ENCODE data around the gene NCF2.

NCF2 gene

GRCh38 chr1:183584147-183584546 lies 6.1 kb downstream of the NCF2 start:
- DNase-seq (ENCODE audit: low read depth) = no peak

- DNase-seq (ENCODE audit: low read depth) = no peak
These were observed 6.8 kb downstream of the NCF2 start for GRCh38 chr1:183583466-183583865.

DNA sequence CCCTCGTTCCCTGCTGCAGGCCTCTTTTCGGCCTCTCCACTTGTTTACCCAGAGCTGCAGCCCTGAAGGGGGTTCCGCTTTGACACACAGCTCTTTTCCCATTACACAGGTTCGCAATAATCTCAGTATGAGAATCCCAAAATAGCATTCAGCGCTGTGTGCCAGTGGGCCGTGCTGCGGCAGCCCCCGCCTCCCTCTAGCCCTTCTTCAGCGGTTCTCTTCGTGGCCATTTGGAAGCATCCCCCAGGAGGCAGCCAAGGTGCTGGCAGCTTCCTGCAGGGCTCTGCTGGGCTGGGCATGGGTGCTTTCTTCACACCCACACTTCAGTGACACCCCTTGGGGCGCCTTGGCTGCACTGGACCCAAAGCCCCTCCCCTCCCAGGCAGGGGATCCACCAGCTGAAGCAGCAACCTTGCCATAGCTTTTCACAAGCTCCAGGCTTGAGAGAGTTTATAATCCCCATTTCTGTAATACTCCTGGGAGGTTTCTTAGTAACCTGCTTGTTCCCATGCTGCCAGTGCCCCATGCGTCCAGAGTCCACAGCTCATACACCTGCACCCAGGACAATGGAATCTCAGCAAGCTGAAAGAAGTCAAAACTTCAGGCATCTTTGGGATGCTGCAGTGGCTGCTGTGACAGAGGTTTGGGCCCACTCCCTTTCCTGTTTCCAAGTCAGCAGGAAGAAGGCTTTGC lies 8.1 kb downstream of the NCF2 start:
- no peak for DNase-seq (ENCODE audit: low read depth)

DNA sequence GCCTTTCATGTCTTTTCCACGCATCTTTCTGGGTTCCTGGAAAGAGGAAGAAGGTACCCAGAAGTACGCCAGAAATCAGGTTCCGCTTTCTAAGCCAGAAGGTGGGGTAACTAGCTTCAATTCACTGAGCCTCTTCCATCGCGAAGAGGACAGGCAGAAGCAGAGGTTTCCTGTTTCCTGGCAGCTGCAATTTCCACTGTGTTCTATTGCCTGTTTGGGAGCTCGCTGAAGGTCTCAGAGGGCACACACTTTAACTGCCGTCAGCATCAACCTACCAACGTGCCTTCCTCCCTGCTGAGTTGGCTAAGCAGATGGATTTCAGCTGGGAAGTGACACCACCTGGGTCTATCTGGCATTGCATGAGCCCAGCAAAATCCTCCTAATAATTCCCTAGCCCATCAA lies 10.0 kb downstream of the NCF2 start:
- DNase-seq (ENCODE audit: low read depth) = no peak

GRCh38 chr1:183578856-183579255 lies 11.4 kb downstream of the NCF2 start:
- no peak for DNase-seq (ENCODE audit: low read depth)

- no peak for DNase-seq (ENCODE audit: low read depth)
These were observed 12.3 kb downstream of the NCF2 start for GRCh38 chr1:183577897-183578465.

DNA sequence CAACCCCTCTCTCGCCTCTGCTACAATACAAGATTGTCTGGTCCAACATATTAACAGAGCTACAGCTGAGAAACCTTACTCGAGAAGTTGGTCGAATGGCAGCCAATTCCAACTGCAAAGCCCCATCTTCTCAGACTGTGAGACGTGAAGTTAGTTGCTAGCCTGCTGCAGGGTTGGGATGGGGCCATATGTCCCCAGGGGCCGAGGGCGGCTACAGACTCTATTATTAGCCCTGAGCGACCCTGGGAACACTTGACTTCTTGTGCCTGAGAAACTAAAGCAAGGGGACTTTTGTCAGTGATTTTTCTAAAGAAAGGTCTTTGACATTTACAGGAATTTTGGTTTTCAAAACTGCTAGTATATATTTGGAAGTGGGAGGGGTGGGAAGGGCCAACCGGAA lies 13.7 kb downstream of the NCF2 start:
- DNase-seq (ENCODE audit: low read depth) = no peak

GRCh38 chr1:183575606-183576005 lies 14.7 kb downstream of the NCF2 start:
- DNase-seq (ENCODE audit: low read depth) = no peak

- no peak for DNase-seq (ENCODE audit: low read depth)
These were observed 17.5 kb downstream of the NCF2 start for GRCh38 chr1:183572721-183573120.

DNA sequence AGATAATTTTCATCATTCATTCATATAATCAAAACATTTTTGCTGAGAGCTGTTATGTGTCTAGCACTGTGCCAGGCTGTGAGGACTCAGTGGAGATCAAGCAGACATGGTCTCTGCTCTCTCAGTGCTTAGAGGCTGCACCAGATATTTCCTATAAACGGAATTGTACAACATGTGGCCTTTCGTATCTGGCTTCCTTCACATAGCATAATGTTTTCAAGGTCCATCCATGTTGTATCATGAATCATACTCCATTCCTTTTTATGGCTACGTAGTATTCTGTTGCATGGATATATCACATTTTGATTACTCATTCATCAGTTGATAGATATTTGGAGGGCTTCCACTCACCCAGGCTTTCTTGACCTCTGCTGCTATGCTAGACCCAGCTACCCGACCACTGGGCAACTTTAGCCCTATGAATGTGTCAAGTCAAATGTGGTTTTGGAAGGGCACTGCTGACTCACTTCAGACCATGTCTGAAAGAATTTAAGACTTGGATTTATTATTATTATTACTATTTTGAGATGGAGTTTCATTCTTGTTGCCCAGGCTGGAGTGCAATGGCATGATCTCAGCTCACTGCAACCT lies 18.5 kb downstream of the NCF2 start:
- DNase-seq (ENCODE audit: low read depth) = no peak

GRCh38 chr1:183570451-183570850 lies 19.8 kb downstream of the NCF2 start:
- DNase-seq (ENCODE audit: low read depth) = no peak

- no peak for DNase-seq (ENCODE audit: low read depth)
These were observed 20.5 kb downstream of the NCF2 start for GRCh38 chr1:183569801-183570200.

DNA sequence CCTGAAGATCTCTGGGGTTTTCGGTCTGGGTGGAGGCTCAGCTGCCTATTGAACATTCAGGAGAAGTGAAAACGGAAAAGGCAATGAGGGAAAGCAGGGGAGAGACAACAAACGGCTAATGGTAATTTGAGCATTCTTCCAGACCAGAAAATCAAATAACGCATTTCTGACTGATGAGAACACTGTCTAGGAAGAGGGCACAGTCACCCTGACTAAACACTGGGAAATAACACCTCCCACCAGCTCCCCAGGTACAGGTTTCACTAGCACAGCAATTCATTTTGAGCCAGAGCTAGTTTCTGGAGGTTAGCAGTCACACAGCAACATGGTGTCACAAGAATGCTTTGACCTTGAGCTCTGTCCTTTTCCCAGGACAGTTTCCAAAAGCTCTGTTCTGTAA lies 21.1 kb downstream of the NCF2 start:
- DNase-seq (ENCODE audit: low read depth) = no peak

GRCh38 chr1:183568176-183569021 lies 21.9 kb downstream of the NCF2 start:
- DNase-seq (ENCODE audit: low read depth) = no peak

DNA sequence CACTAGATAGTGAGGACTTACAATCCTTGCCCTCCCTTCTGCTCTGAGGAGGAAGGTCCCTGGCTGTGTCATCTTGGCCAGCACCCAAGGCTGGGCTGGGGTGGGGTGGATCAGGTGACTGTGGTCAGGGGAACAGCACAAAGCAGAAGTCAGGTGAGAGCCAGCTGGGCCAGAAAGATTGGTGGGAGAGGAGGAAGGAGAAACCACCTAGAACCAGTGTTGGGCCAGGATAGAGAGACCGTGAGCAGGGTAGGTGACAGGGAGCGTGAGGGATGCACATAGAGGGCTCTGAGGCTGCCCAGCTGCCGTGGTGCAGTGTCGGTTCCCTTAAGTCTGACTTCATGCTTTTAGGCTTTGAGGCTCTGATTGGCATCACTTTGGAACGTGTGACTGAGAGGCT lies 22.7 kb downstream of the NCF2 start:
- DNase-seq (ENCODE audit: low read depth) = no peak

DNA sequence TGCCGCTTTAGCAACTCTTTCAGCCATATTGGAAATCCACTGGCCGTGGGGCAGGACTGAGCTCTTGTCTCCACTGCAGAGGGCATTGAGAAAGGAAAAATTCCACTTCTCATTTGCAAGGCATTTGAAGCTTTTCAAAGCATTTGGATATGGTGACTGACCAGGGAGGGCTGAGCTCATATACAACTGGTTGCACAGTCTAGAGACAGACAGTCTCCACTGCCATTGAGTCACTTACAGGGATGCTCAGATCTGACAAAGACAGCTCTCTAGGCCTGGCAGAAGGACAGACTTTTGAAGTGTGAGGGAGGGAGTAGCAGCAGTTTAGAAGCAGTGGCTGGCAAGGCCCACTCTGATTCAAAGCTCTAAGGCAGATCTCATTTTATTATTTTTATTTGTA lies 24.2 kb downstream of the NCF2 start:
- DNase-seq (ENCODE audit: low read depth) = no peak

DNA sequence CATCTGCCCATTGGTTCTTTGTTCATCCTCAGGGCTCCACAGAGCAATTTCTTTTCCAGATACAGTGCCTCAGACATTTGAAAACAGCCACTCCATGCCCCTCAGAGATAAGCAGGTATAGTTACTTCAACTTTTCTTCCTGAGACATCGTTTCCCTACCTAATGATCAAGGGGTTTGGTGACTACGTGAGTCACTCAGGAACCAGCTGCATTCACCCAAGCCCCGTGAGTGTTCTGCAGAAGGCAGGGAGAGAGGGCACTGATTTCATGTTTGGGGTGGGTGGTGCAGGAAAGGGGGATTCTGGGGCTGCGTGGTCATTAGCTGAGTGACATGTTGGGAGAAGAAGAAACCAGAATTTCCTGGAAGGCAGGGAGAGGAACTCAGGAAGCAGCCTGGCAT lies 25.0 kb downstream of the NCF2 start:
- DNase-seq (ENCODE audit: low read depth) = no peak

- DNase-seq (ENCODE audit: low read depth) = no peak
These were observed 27.6 kb downstream of the NCF2 start for GRCh38 chr1:183562701-183563100.

- no peak for DNase-seq (ENCODE audit: low read depth)
These were observed 31.2 kb downstream of the NCF2 start for GRCh38 chr1:183559061-183559460.

GRCh38 chr1:183554577-183554976 lies 35.7 kb downstream of the NCF2 start:
- DNase-seq (ENCODE audit: low read depth) = no peak

GRCh38 chr1:183553764-183554163 lies 36.5 kb downstream of the NCF2 start:
- no peak for DNase-seq (ENCODE audit: low read depth)

- no peak for DNase-seq (ENCODE audit: low read depth)
These were observed 36.9 kb downstream of the NCF2 start for GRCh38 chr1:183553331-183553730.

- no peak for DNase-seq (ENCODE audit: low read depth)
These were observed 37.4 kb downstream of the NCF2 start for GRCh38 chr1:183552891-183553290.
